Loucy (cell line): ENCODE results near the gene ADGRL3.
A peak's percentile ranks its signal among the peaks of the same experiment; 100 is the strongest.

Source experiments
- H2AFZ ChIP-seq: fragments of 200-600 bp; sonication (generic); 2 replicates; pipeline ENCODE4 v1.6.0; 2016; ENCODE audit warnings: antibody characterized with exemption, mild to moderate bottlenecking, low read length, moderate library complexity
- H3F3A ChIP-seq: fragments of 200-600 bp; 2 replicates; pipeline ENCODE4 v1.6.0; 2016; ENCODE audit warnings: antibody characterized with exemption, low read depth, mild to moderate bottlenecking
- H3K27me3 ChIP-seq: fragments of 200-600 bp; sonication (generic); 2 replicates; pipeline ENCODE4 v1.6.1; 2014; ENCODE audit warnings: low read length, mild to moderate bottlenecking; ENCODE audit not compliant: insufficient read depth, poor library complexity, severe bottlenecking
- H3K36me3 ChIP-seq: fragments of 200-600 bp; sonication (generic); 2 replicates; pipeline ENCODE4 v1.6.1; 2016; ENCODE audit warnings: low read length; ENCODE audit not compliant: insufficient read depth
- H3K4me1 ChIP-seq: fragments of 200-600 bp; sonication (generic); 2 replicates; pipeline ENCODE4 v1.5.1; 2014; ENCODE audit warnings: low read length, mild to moderate bottlenecking; ENCODE audit not compliant: insufficient read depth, poor library complexity, severe bottlenecking
- H3K4me2 ChIP-seq: fragments of 200-600 bp; sonication (generic); 2 replicates; pipeline ENCODE4 v1.6.0; 2014; ENCODE audit warnings: antibody characterized with exemption, low read length, low read depth, mild to moderate bottlenecking; ENCODE audit not compliant: poor library complexity, severe bottlenecking
- H3K4me3 ChIP-seq: fragments of 200-600 bp; sonication (generic); 2 replicates; pipeline ENCODE4 v1.5.1; 2014; ENCODE audit warnings: low read length, mild to moderate bottlenecking, mixed read lengths; ENCODE audit not compliant: poor library complexity, severe bottlenecking
- H3K79me2 ChIP-seq: fragments of 200-600 bp; sonication (generic); 2 replicates; pipeline ENCODE4 v1.6.1; 2014; ENCODE audit warnings: low read length; ENCODE audit not compliant: insufficient read depth
- H3K9ac ChIP-seq: fragments of 200-600 bp; sonication (generic); 2 replicates; pipeline ENCODE4 v1.6.0; 2014; ENCODE audit warnings: mild to moderate bottlenecking, low read depth, low read length, moderate library complexity; ENCODE audit not compliant: poor library complexity, severe bottlenecking
- H3K9me2 ChIP-seq: fragments of 200-600 bp; sonication (generic); replicated peaks from 2 replicates; pipeline ENCODE4 v1.6.1; 2016; ENCODE audit warnings: low read depth, low read length, mixed read lengths
- H3K9me3 ChIP-seq: fragments of 200-600 bp; sonication (generic); 2 replicates; pipeline ENCODE4 v1.6.1; 2014; ENCODE audit warnings: mild to moderate bottlenecking, antibody characterized with exemption, low read length, low read depth; ENCODE audit not compliant: insufficient read depth
- H4K20me1 ChIP-seq: fragments of 200-600 bp; sonication (generic); 2 replicates; pipeline ENCODE4 v1.6.0; 2014; ENCODE audit warnings: antibody characterized with exemption, low read length, mild to moderate bottlenecking; ENCODE audit not compliant: insufficient read depth, poor library complexity, severe bottlenecking
- CTCF ChIP-seq: fragments of 200-600 bp; sonication (generic); conservative IDR thresholded peaks from 2 replicates; pipeline ENCODE4 v1.5.1; 2014; ENCODE audit warnings: mild to moderate bottlenecking, antibody characterized with exemption, low read length
- EZH2phosphoT487 ChIP-seq: fragments of 200-600 bp; IDR thresholded peaks from 2 replicates; pipeline ENCODE4 v1.6.1; 2018; ENCODE audit warnings: antibody characterized with exemption, mild to moderate bottlenecking, moderate library complexity, borderline replicate concordance

The ADGRL3 gene

GRCh38 chr4:61533140-61533539, 333.0 kb downstream of the ADGRL3 start:
- TF ChIP-seq EZH2phosphoT487 (no peak), CTCF (no peak)

GRCh38 chr4:61540944-61541343, 340.8 kb downstream of the ADGRL3 start:
- Histone ChIP-seq H3K79me2 (no peaks in the 10 kb centered on the region), H3K36me3 (no peaks in the 10 kb centered on the region), H3K9me3 (no peaks in the 10 kb centered on the region), H3K4me3 (no peak overlapping the region), H3K27me3 (no peaks in the 10 kb centered on the region), H3K4me1 (no peaks in the 10 kb centered on the region), H3K9me2 (no peaks in the 10 kb centered on the region), H2AFZ (no peak overlapping the region), H3K4me2 (no peak overlapping the region), H3F3A (no peaks in the 10 kb centered on the region), H3K9ac (no peak overlapping the region), H4K20me1 (no peaks in the 10 kb centered on the region)
- TF ChIP-seq CTCF (no peak), EZH2phosphoT487 (no peak)

More at GRCh38 chr4:61533140-61533539, 333.0 kb downstream of the ADGRL3 start:
- Histone ChIP-seq H2AFZ (no peak overlapping the region), H3K9me2 (no peaks in the 10 kb centered on the region), H4K20me1 (no peaks in the 10 kb centered on the region), H3K36me3 (no peaks in the 10 kb centered on the region), H3K9ac (no peak overlapping the region), H3K27me3 (no peaks in the 10 kb centered on the region), H3K9me3 (no peaks in the 10 kb centered on the region), H3K4me3 (no peak overlapping the region), H3K79me2 (no peaks in the 10 kb centered on the region), H3K4me2 (no peak overlapping the region), H3F3A (no peaks in the 10 kb centered on the region), H3K4me1 (no peaks in the 10 kb centered on the region)

- Histone ChIP-seq H3K9me3 (no peaks in the 10 kb centered on the region), H4K20me1 (no peaks in the 10 kb centered on the region), H3K4me3 (no peak overlapping the region), H3K27me3 (no peaks in the 10 kb centered on the region), H3K4me2 (no peak overlapping the region), H3K36me3 (no peaks in the 10 kb centered on the region), H3F3A (no peaks in the 10 kb centered on the region), H3K9me2 (no peaks in the 10 kb centered on the region), H3K9ac (no peak overlapping the region), H3K4me1 (no peaks in the 10 kb centered on the region), H2AFZ (no peak overlapping the region), H3K79me2 (no peaks in the 10 kb centered on the region)
- TF ChIP-seq EZH2phosphoT487, result no peak
- peak; percentile 31; the same call in 1 of the 2 replicates for TF ChIP-seq CTCF
Observed at GRCh38 chr4:61541459-61541858, 341.3 kb downstream of the ADGRL3 start.
